Measurements from ENCODE around the gene NFIX. TPM values are rescaled to one million over a fixed set of nuclear protein-coding genes. Genes with fewer than 3 reads are reported as not detected.

NFIX gene
- total and polyA plus RNA-seq, 9 of the 15 experiments (the other 6 are each of a cell fraction or from before 2014, with no cell fraction given): 0.28 to 26.8 (median 5.4) TPM

- TF ChIP-seq HMGXB4 (CRISPR knock-in tag; IDR thresholded peaks at IDR 0.05) (peak; percentile 92; the same call in 1 of the 2 replicates), FOXJ3 (CRISPR knock-in tag; IDR thresholded peaks at IDR 0.05) (no peak), HCFC1 (IDR thresholded peaks at IDR 0.05; ENCODE audit: low read depth, low read length) (peak; percentile 40), ZNF24 (IDR thresholded peaks at IDR 0.05) (no peak), XRCC4 (IDR thresholded peaks at IDR 0.05; ENCODE audit: extremely low read depth, insufficient read depth, insufficient read length) (no peak), SREBF2 (CRISPR knock-in tag; IDR thresholded peaks at IDR 0.05) (no peak), KLF13 (tag; IDR thresholded peaks at IDR 0.05; ENCODE audit: borderline replicate concordance, low read depth) (no peak), MCM5 (IDR thresholded peaks at IDR 0.05; ENCODE audit: low read depth) (no peak), CREM (IDR thresholded peaks at IDR 0.05; ENCODE audit: low read depth) (peak; percentile 84), THRAP3 (IDR thresholded peaks at IDR 0.05; ENCODE audit: borderline replicate concordance) (peak; percentile 77; the same call in 1 of the 2 replicates), KDM1A (IDR thresholded peaks at IDR 0.05) (peak in 1 of 2 experiments; percentile 79; a peak in 2 of 4 replicates), ZNF609 (CRISPR knock-in tag; IDR thresholded peaks at IDR 0.05; ENCODE audit: borderline replicate concordance) (no peak), FOXM1 (IDR thresholded peaks at IDR 0.05; ENCODE audit: low read depth) (no peak), FOXM1 (CRISPR knock-in tag; IDR thresholded peaks at IDR 0.05; ENCODE audit: low read depth) (no peak), USF1 (CRISPR knock-in tag; IDR thresholded peaks at IDR 0.05) (no peak; the same call in 1 of the 2 replicates), ZZZ3 (IDR thresholded peaks at IDR 0.05) (no peak), NR3C1 (CRISPR knock-in tag; IDR thresholded peaks at IDR 0.05) (no peak), SFPQ (IDR thresholded peaks at IDR 0.05; ENCODE audit: low read depth, low read length) (no peak), E2F5 (CRISPR knock-in tag; IDR thresholded peaks at IDR 0.05) (0 out of 2 replicates have a peak, but pooled peaks have one; percentile 36)
Measured at GRCh38 chr19:12983542-12984142, 11.6 kb upstream of the NFIX start (continued).
